H9 (cell line): ENCODE results near the gene TRIM59. TPM values are rescaled to one million over a fixed set of nuclear protein-coding genes. Genes with fewer than 3 reads are reported as not detected.

Experiments used
- DNase-seq: peaks from one replicate; pipeline ENCODE4 v3.0.0-alpha.2; 2017
- H2AFZ ChIP-seq: one replicate; pipeline ENCODE4 v1.6.1; 2013; ENCODE audit warnings: mild to moderate bottlenecking, low read length, control low read depth, moderate library complexity
- H2AK5ac ChIP-seq: 2 replicates; pipeline ENCODE4 v1.6.1; 2013; ENCODE audit warnings: low read length, control low read depth, mixed read lengths; ENCODE audit not compliant: insufficient read length
- H2BK120ac ChIP-seq: one replicate; pipeline ENCODE4 v1.6.1; 2013; ENCODE audit warnings: low read depth, mild to moderate bottlenecking, low read length, control low read depth, inconsistent platforms; ENCODE audit not compliant: poor library complexity, severe bottlenecking
- H2BK12ac ChIP-seq: 2 replicates; pipeline ENCODE4 v1.6.1; 2013; ENCODE audit warnings: low read length, control low read depth, mixed read lengths, low read depth; ENCODE audit not compliant: insufficient read length
- H2BK15ac ChIP-seq: 2 replicates; pipeline ENCODE4 v1.6.1; 2013; ENCODE audit warnings: low read depth, low read length, control low read depth
- H2BK20ac ChIP-seq: one replicate; pipeline ENCODE4 v1.6.1; 2013; ENCODE audit warnings: low read depth, mild to moderate bottlenecking, low read length, control low read depth, inconsistent platforms; ENCODE audit not compliant: poor library complexity, severe bottlenecking
- H2BK5ac ChIP-seq: 2 replicates; pipeline ENCODE4 v1.6.1; 2013; ENCODE audit warnings: low read length, control low read depth, mixed read lengths; ENCODE audit not compliant: insufficient read length
- H3K14ac ChIP-seq: 2 replicates; pipeline ENCODE4 v1.6.1; 2013; ENCODE audit warnings: low read length, control low read depth; ENCODE audit not compliant: insufficient read depth
- H3K18ac ChIP-seq: 2 replicates; pipeline ENCODE4 v1.6.1; 2013; ENCODE audit warnings: low read depth, mild to moderate bottlenecking, mixed read lengths, low read length, control low read depth; ENCODE audit not compliant: insufficient read length
- H3K23ac ChIP-seq: 2 replicates; pipeline ENCODE4 v1.6.1; 2013; ENCODE audit warnings: low read length, control low read depth, mixed read lengths, low read depth; ENCODE audit not compliant: insufficient read length
- H3K23me2 ChIP-seq: 2 replicates; pipeline ENCODE4 v1.6.1; 2013; ENCODE audit warnings: low read depth, mild to moderate bottlenecking, mixed read lengths, low read length, control low read depth; ENCODE audit not compliant: insufficient read length, poor library complexity, severe bottlenecking
- H3K27ac ChIP-seq: 2 replicates; pipeline ENCODE4 v1.5.1; 2013; ENCODE audit warnings: low read length, control low read depth, mixed read lengths, low read depth; ENCODE audit not compliant: insufficient read length
- H3K27me3 ChIP-seq: 2 replicates; pipeline ENCODE4 v1.6.1; 2013; ENCODE audit warnings: low read length, control low read depth, inconsistent platforms; ENCODE audit not compliant: insufficient read depth
- H3K4ac ChIP-seq: 2 replicates; pipeline ENCODE4 v1.6.1; 2013; ENCODE audit warnings: low read depth, mild to moderate bottlenecking, control low read depth, inconsistent platforms, low read length, moderate library complexity
- H3K4me1 ChIP-seq: 2 replicates; pipeline ENCODE4 v1.6.1; 2013; ENCODE audit warnings: low read length, control low read depth, inconsistent platforms; ENCODE audit not compliant: insufficient read depth
- H3K4me2 ChIP-seq: 2 replicates; pipeline ENCODE4 v1.6.1; 2013; ENCODE audit warnings: low read length, control low read depth, mixed read lengths; ENCODE audit not compliant: insufficient read length, insufficient read depth
- H3K56ac ChIP-seq: 2 replicates; pipeline ENCODE4 v1.6.1; 2013; ENCODE audit warnings: low read depth, mild to moderate bottlenecking, mixed read lengths, low read length, control low read depth; ENCODE audit not compliant: insufficient read length
- H3K79me1 ChIP-seq: 2 replicates; pipeline ENCODE4 v1.6.1; 2013; ENCODE audit warnings: low read depth, mild to moderate bottlenecking, moderate library complexity, low read length, control low read depth, inconsistent platforms; ENCODE audit not compliant: insufficient read depth, poor library complexity, severe bottlenecking
- H3K79me2 ChIP-seq: 2 replicates; pipeline ENCODE4 v1.6.1; 2013; ENCODE audit warnings: low read length, control low read depth, inconsistent platforms; ENCODE audit not compliant: insufficient read depth
- H3K9ac ChIP-seq: 2 replicates; pipeline ENCODE4 v1.6.1; 2013; ENCODE audit warnings: low read length, control low read depth, mixed read lengths; ENCODE audit not compliant: insufficient read length; ENCODE audit errors: extremely low read depth
- H3K9me3 ChIP-seq: one replicate; pipeline ENCODE4 v1.6.1; 2013; ENCODE audit warnings: low read depth, low read length, inconsistent platforms; ENCODE audit not compliant: control insufficient read depth
- H3T11ph ChIP-seq: one replicate; pipeline ENCODE4 v1.6.1; 2013; ENCODE audit warnings: mild to moderate bottlenecking, low read length, control low read depth, inconsistent platforms
- H4K20me1 ChIP-seq: one replicate; pipeline ENCODE4 v1.6.1; 2013; ENCODE audit not compliant: control insufficient read depth, insufficient read length, insufficient read depth
- H4K5ac ChIP-seq: 2 replicates; pipeline ENCODE4 v1.6.1; 2013; ENCODE audit warnings: low read depth, mild to moderate bottlenecking, mixed read lengths, low read length, control low read depth; ENCODE audit not compliant: insufficient read length
- H4K8ac ChIP-seq: replicated peaks from 2 replicates; pipeline ENCODE4 v1.6.1; 2013; ENCODE audit warnings: low read length, control low read depth, mixed read lengths, low read depth; ENCODE audit not compliant: insufficient read length
- H4K91ac ChIP-seq: 2 replicates; pipeline ENCODE4 v1.6.1; 2013; ENCODE audit warnings: low read depth, mild to moderate bottlenecking, moderate library complexity, mixed read lengths, low read length, control low read depth; ENCODE audit not compliant: insufficient read length
- H3K27ac Mint-ChIP-seq, 3 experiments: 2 replicates in 2 of 3; 3 replicates in 1 of 3; pipeline ENCODE4 v1.8.0; 2020 to 2021; ENCODE audit warnings: mixed read lengths in 3 of 3, mild to moderate bottlenecking in 1 of 3, moderate library complexity in 1 of 3
- H3K27me3 Mint-ChIP-seq: 2 replicates; pipeline ENCODE4 v1.8.0; 2021; ENCODE audit warnings: low read depth, mild to moderate bottlenecking, moderate library complexity, mixed read lengths
- H3K36me3 Mint-ChIP-seq, 3 experiments: 2 replicates in 2 of 3; 3 replicates in 1 of 3; pipeline ENCODE4 v1.8.0; 2020 to 2021; ENCODE audit warnings: low read depth in 3 of 3, mixed read lengths in 3 of 3; ENCODE audit not compliant: insufficient read depth in 1 of 3
- H3K4me1 Mint-ChIP-seq, 2 experiments: 2 replicates each; pipeline ENCODE4 v1.8.0; 2020; ENCODE audit warnings: mixed read lengths in 2 of 2
- H3K4me3 Mint-ChIP-seq, 2 experiments: 2 replicates in 1 of 2; 3 replicates in 1 of 2; pipeline ENCODE4 v1.8.0; 2020 to 2021; ENCODE audit warnings: mild to moderate bottlenecking in 2 of 2, mixed read lengths in 2 of 2, moderate library complexity in 1 of 2
- H3K9me3 Mint-ChIP-seq, 2 experiments: 2 replicates in 1 of 2; 3 replicates in 1 of 2; pipeline ENCODE4 v1.8.0; 2020; ENCODE audit warnings: mild to moderate bottlenecking in 2 of 2, mixed read lengths in 2 of 2, moderate library complexity in 1 of 2
- CTCF ChIP-seq: fragments of 200-600 bp; sonication (generic); conservative IDR thresholded peaks from 3 replicates; pipeline ENCODE4 v1.8.0; 2021; ENCODE audit warnings: antibody characterized with exemption, mild to moderate bottlenecking
- WGBS: extraction: QIAGEN DNeasy Blood & Tissue Kit; methylation state at CpG from one replicate; pipeline ENCODE4 v1.1.7; 2013; ENCODE audit warnings: missing lambda C conversion rate, low lambda C conversion rate, mixed read lengths; ENCODE audit not compliant: insufficient read length; ENCODE audit errors: extremely low coverage; 5-methylcytosine and 5-hydroxymethylcytosine counted together
- total RNA-seq: library from RNA; stranded (reverse); gene quantifications from 2 replicates; pipeline ENCODE4 v1.2.1, GENCODE V29; 2021

The TRIM59 gene
- total RNA-seq, 1 experiment from 2014 or later: 47.6 TPM

GRCh38 chr3:160435747-160436146 lies 13.8 kb downstream of the TRIM59 start:
- Histone ChIP-seq H3K4me1 (no peaks in the 10 kb centered on the region), H2BK5ac (no peak overlapping the region), H4K8ac (no peak overlapping the region), H3K27ac (no peak overlapping the region), H2AFZ (no peak overlapping the region), H3T11ph (no peak overlapping the region), H3K4me2 (no peak overlapping the region), H3K18ac (no peak overlapping the region), H2BK15ac (no peak overlapping the region), H4K20me1 (no peaks in the 10 kb centered on the region), H3K23me2 (no peaks in the 10 kb centered on the region), H3K4ac (no peak overlapping the region), H2BK12ac (no peak overlapping the region), H4K91ac (no peak overlapping the region), H3K27me3 (no peaks in the 10 kb centered on the region), H3K79me2 (peaks cover 6% of the 10 kb centered on the region; the same call in 1 of the 2 replicates), H3K9me3 (no peaks in the 10 kb centered on the region), H2BK20ac (no peak overlapping the region), H3K14ac (no peak overlapping the region), H4K5ac (no peak overlapping the region), H3K9ac (no peak overlapping the region), H2AK5ac (no peak overlapping the region), H3K23ac (no peak overlapping the region), H3K79me1 (peaks cover 9% of the 10 kb centered on the region), H2BK120ac (no peak overlapping the region), H3K56ac (no peak overlapping the region)
- Mint-ChIP-seq H3K9me3 (no peaks in the 10 kb centered on the region), H3K36me3 (peaks cover 42 to 80% (median 70%) of the 10 kb centered on the region in 3 experiments), H3K27me3 (no peaks in the 10 kb centered on the region; the same call in 1 of the 2 replicates), H3K27ac (peak overlapping the region in 1 of 3 experiments; percentile 28; a peak in 1 of 7 replicates), H3K4me3 (no peak overlapping the region), H3K4me1 (peaks cover 18 to 20% of the 10 kb centered on the region in 2 experiments)
- no peak for TF ChIP-seq CTCF
- no CpG with 5 or more reads among the region's 1 CpG for WGBS
- no peak for DNase-seq
